ENCODE data around the gene PDZRN3.
"Not testable (repeated sequence)": the region's sequence is repeated elsewhere in the genome, so short reads cannot be mapped to it uniquely, and the experiment has no call there.

Gene PDZRN3

DNA sequence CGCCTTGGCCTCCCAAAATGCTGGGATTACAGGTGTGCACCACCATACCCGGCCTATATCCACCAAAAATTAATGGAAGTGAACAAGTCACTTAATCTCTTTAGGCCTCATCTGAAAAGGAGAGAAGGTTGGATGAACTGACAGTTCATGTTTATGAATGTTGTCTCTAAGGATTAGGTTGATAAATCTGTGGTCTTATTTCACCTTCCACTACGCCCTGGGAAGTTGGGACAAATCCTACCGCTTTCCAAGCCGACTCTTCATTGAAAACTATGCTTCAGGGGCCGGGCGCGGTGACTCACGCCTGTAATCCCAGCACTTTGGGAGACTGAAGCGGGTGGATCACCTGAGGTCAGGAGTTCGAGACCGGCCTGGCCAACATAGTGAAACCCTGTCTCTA lies 59.4 kb downstream of the PDZRN3 start:
- H3K27ac ChIP-seq (ENCODE audit: low read depth, low read length); H3K36me3 ChIP-seq (ENCODE audit: control insufficient read depth in 1 of 2, insufficient read depth in 2 of 2, low read length in 2 of 2); H2AFZ ChIP-seq (ENCODE audit: insufficient read depth, low read length, poor library complexity); H3K4me2 ChIP-seq (ENCODE audit: low read length); H3K4me3 ChIP-seq (ENCODE audit: low read depth, low read length); H3K4ac ChIP-seq (ENCODE audit: low read depth, low read length); H2BK120ac ChIP-seq (ENCODE audit: insufficient read depth, low read length, poor library complexity); H4K8ac ChIP-seq (ENCODE audit: low read depth, low read length); H2AK5ac ChIP-seq (ENCODE audit: low read length); H3K79me1 ChIP-seq (ENCODE audit: low read length); H3K9ac ChIP-seq (ENCODE audit: low read length); H4K12ac ChIP-seq (ENCODE audit: low read depth, low read length); H3K27me3 ChIP-seq (ENCODE audit: insufficient read depth, low read length); H3K79me2 ChIP-seq (ENCODE audit: control insufficient read depth, insufficient read depth, low read length, poor library complexity); H2BK5ac ChIP-seq (ENCODE audit: low read depth, low read length, poor library complexity); H3K18ac ChIP-seq (ENCODE audit: low read length); H2BK12ac ChIP-seq (ENCODE audit: low read length); H4K91ac ChIP-seq (ENCODE audit: low read depth, low read length); H3K9me3 ChIP-seq (ENCODE audit: insufficient read depth, low read depth, low read length); H3K23ac ChIP-seq (ENCODE audit: low read length); H3K14ac ChIP-seq (ENCODE audit: low read length): not testable (repeated sequence)
- no CpG with 5 or more reads among the region's 12 CpGs for WGBS (ENCODE audit: extremely low coverage, insufficient coverage, insufficient read length)
- H3K4me1 ChIP-seq (ENCODE audit: control insufficient read depth in 1 of 2, insufficient read depth in 2 of 2, low read length in 2 of 2) = peaks cover 13 to 28% of the 10 kb centered on the region in 2 experiments
- DNase-seq = peak in 1 of 2 donors; percentile 27

DNA sequence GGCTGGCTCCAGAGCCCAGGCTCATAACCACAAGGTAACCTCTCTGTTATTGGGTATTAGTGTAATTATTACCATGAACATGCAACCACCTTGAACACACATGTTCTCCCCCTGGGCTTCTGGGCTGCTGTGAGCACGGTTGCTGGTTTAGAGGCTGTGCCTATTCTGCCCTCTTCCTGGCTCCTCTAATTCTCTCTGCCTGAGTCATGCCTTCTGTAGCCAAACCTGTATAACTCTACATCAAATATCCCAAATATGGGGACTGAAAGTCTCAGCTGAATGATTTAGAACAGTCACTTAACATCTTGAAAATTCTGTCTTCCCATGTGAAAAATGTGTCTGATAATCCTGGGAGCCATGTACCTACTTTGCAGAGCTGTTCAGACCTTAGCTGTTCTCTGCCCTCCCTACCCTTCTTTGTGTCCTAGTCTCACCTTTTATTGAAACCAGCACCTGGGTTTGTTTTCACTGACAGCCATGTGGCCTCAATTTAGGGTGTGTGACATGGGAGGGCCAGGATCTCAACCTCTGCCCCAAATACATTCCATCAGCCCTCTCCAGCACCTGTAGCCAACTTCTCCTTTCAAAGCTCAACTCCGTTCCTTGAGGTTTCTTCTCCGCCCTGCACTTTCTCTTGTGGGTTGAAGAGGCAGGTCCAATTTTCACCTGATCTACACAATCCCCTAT lies 60.7 kb downstream of the PDZRN3 start:
- peaks cover 3 to 17% of the 10 kb centered on the region in 2 experiments for H3K4me1 ChIP-seq (ENCODE audit: control insufficient read depth in 1 of 2, insufficient read depth in 2 of 2, low read length in 2 of 2)
- H3K36me3 ChIP-seq (ENCODE audit: control insufficient read depth in 1 of 2, insufficient read depth in 2 of 2, low read length in 2 of 2) = no peaks in the 10 kb centered on the region
- H2AFZ ChIP-seq (ENCODE audit: insufficient read depth, low read length, poor library complexity) = no peak overlapping the region
- H4K8ac ChIP-seq (ENCODE audit: low read depth, low read length) = no peak overlapping the region
- no peak overlapping the region for H3K4ac ChIP-seq (ENCODE audit: low read depth, low read length)
- H3K9ac ChIP-seq (ENCODE audit: low read length) = no peak overlapping the region
- no peak overlapping the region for H3K14ac ChIP-seq (ENCODE audit: low read length)
- peak; percentile 50 to 79 for DNase-seq
- H2BK12ac ChIP-seq (ENCODE audit: low read length) = no peak overlapping the region
- no peak overlapping the region for H4K91ac ChIP-seq (ENCODE audit: low read depth, low read length)
- no CpG with 5 or more reads among the region's 3 CpGs for WGBS (ENCODE audit: extremely low coverage, insufficient coverage, insufficient read length)
- no peak overlapping the region for H3K23ac ChIP-seq (ENCODE audit: low read length)
- H3K4me2 ChIP-seq (ENCODE audit: low read length) = peak overlapping the region; percentile 24
- peaks cover 2% of the 10 kb centered on the region for H3K79me1 ChIP-seq (ENCODE audit: low read length)
- H2AK5ac ChIP-seq (ENCODE audit: low read length) = no peak overlapping the region
- no peak overlapping the region for H4K12ac ChIP-seq (ENCODE audit: low read depth, low read length)
- H2BK120ac ChIP-seq (ENCODE audit: insufficient read depth, low read length, poor library complexity) = no peak overlapping the region
- no peak overlapping the region for H3K4me3 ChIP-seq (ENCODE audit: low read depth, low read length)
- peaks cover 2% of the 10 kb centered on the region for H3K79me2 ChIP-seq (ENCODE audit: control insufficient read depth, insufficient read depth, low read length, poor library complexity)
- H3K27me3 ChIP-seq (ENCODE audit: insufficient read depth, low read length) = no peaks in the 10 kb centered on the region
- peak overlapping the region; percentile 2 for H3K18ac ChIP-seq (ENCODE audit: low read length)
- no peaks in the 10 kb centered on the region for H3K9me3 ChIP-seq (ENCODE audit: insufficient read depth, low read depth, low read length)
- no peak overlapping the region for H2BK5ac ChIP-seq (ENCODE audit: low read depth, low read length, poor library complexity)
- H3K27ac ChIP-seq (ENCODE audit: low read depth, low read length) = no peak overlapping the region

DNA sequence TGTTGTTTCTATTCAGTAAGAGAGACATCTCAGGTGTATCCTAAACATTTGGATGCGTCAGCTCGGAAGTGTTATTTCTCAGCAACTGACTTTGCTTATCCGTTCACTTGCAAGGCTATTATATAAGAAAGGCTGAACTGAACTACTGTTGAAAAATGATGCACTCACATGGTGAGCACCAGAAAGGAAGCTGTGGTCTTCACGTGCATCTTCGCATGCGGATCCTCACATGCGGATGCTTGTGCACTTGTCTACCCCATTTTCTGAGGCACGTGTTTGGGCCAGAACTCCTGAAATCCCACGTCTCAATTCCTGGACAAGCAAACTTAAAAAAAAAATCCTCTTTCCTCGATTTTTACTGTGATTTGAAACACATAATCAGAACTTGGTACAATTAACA lies 63.2 kb downstream of the PDZRN3 start:
- no peak for DNase-seq
- H3K9me3 ChIP-seq (ENCODE audit: insufficient read depth, low read depth, low read length) = no peaks in the 10 kb centered on the region
- H3K4me1 ChIP-seq (ENCODE audit: control insufficient read depth in 1 of 2, insufficient read depth in 2 of 2, low read length in 2 of 2) = peaks cover 13 to 25% of the 10 kb centered on the region in 2 experiments
- peaks cover 4% of the 10 kb centered on the region for H3K79me2 ChIP-seq (ENCODE audit: control insufficient read depth, insufficient read depth, low read length, poor library complexity)
- no peak overlapping the region for H4K12ac ChIP-seq (ENCODE audit: low read depth, low read length)
- H3K4ac ChIP-seq (ENCODE audit: low read depth, low read length) = no peak overlapping the region
- H3K36me3 ChIP-seq (ENCODE audit: control insufficient read depth in 1 of 2, insufficient read depth in 2 of 2, low read length in 2 of 2) = no peaks in the 10 kb centered on the region
- H3K27ac ChIP-seq (ENCODE audit: low read depth, low read length) = no peak overlapping the region
- no peak overlapping the region for H2BK120ac ChIP-seq (ENCODE audit: insufficient read depth, low read length, poor library complexity)
- no peak overlapping the region for H3K9ac ChIP-seq (ENCODE audit: low read length)
- H3K4me3 ChIP-seq (ENCODE audit: low read depth, low read length) = no peak overlapping the region
- H4K91ac ChIP-seq (ENCODE audit: low read depth, low read length) = no peak overlapping the region
- H2AFZ ChIP-seq (ENCODE audit: insufficient read depth, low read length, poor library complexity) = no peak overlapping the region
- H3K14ac ChIP-seq (ENCODE audit: low read length) = no peak overlapping the region
- no peak overlapping the region for H3K23ac ChIP-seq (ENCODE audit: low read length)
- H3K27me3 ChIP-seq (ENCODE audit: insufficient read depth, low read length) = no peaks in the 10 kb centered on the region
- H2AK5ac ChIP-seq (ENCODE audit: low read length) = no peak overlapping the region
- H4K8ac ChIP-seq (ENCODE audit: low read depth, low read length) = no peak overlapping the region
- H2BK5ac ChIP-seq (ENCODE audit: low read depth, low read length, poor library complexity) = no peak overlapping the region
- H3K4me2 ChIP-seq (ENCODE audit: low read length) = no peak overlapping the region
- no peak overlapping the region for H2BK12ac ChIP-seq (ENCODE audit: low read length)
- peaks cover 7% of the 10 kb centered on the region for H3K79me1 ChIP-seq (ENCODE audit: low read length)
- H3K18ac ChIP-seq (ENCODE audit: low read length) = no peak overlapping the region
- WGBS (ENCODE audit: extremely low coverage, insufficient coverage, insufficient read length) = no CpG with 5 or more reads among the region's 10 CpGs

DNA sequence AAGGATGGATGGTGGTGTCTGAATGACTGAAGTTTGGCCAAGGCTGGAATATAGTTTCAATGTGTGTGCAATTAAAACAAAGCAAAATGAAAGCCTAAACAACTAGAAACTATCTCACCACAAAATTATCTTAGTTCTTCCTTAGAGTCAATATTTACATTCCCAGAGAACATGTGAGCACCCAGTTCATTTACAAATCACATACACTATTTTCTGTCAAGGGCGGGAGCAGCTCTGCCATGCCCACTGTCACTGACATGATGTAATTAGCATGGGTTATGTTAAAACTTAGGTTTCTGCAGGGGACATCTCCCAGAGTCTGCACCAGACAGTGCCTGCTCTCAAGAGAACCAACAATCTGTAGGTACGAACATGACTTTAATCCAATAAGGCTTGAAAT lies 65.0 kb downstream of the PDZRN3 start:
- Histone ChIP-seq H3K4ac (ENCODE audit: low read depth, low read length) (no peak overlapping the region), H3K9me3 (ENCODE audit: insufficient read depth, low read depth, low read length) (no peaks in the 10 kb centered on the region), H3K4me3 (ENCODE audit: low read depth, low read length) (no peak overlapping the region), H2BK5ac (ENCODE audit: low read depth, low read length, poor library complexity) (no peak overlapping the region), H3K23ac (ENCODE audit: low read length) (no peak overlapping the region), H3K18ac (ENCODE audit: low read length) (no peak overlapping the region), H2AFZ (ENCODE audit: insufficient read depth, low read length, poor library complexity) (no peak overlapping the region), H4K12ac (ENCODE audit: low read depth, low read length) (no peak overlapping the region), H4K91ac (ENCODE audit: low read depth, low read length) (no peak overlapping the region), H3K36me3 (ENCODE audit: control insufficient read depth in 1 of 2, insufficient read depth in 2 of 2, low read length in 2 of 2) (no peaks in the 10 kb centered on the region), H3K79me2 (ENCODE audit: control insufficient read depth, insufficient read depth, low read length, poor library complexity) (peaks cover 4% of the 10 kb centered on the region), H2BK12ac (ENCODE audit: low read length) (no peak overlapping the region), H4K8ac (ENCODE audit: low read depth, low read length) (no peak overlapping the region), H3K79me1 (ENCODE audit: low read length) (peaks cover 7% of the 10 kb centered on the region), H3K27me3 (ENCODE audit: insufficient read depth, low read length) (no peaks in the 10 kb centered on the region), H2AK5ac (ENCODE audit: low read length) (no peak overlapping the region), H3K27ac (ENCODE audit: low read depth, low read length) (no peak overlapping the region), H3K14ac (ENCODE audit: low read length) (no peak overlapping the region), H3K4me1 (ENCODE audit: control insufficient read depth in 1 of 2, insufficient read depth in 2 of 2, low read length in 2 of 2) (peaks cover 13 to 28% of the 10 kb centered on the region in 2 experiments), H3K4me2 (ENCODE audit: low read length) (peak overlapping the region; percentile 19), H3K9ac (ENCODE audit: low read length) (no peak overlapping the region), H2BK120ac (ENCODE audit: insufficient read depth, low read length, poor library complexity) (no peak overlapping the region)
- whole genome bisulfite sequencing (ENCODE audit: extremely low coverage, insufficient coverage, insufficient read length) = no CpG with 5 or more reads among the region's 2 CpGs
- no peak for DNase-seq
